Pancreas (tissue), 10 donors: Measurements from ENCODE around the gene SDK1. TPM values are rescaled to one million over a fixed set of nuclear protein-coding genes. Genes with fewer than 3 reads are reported as not detected.
A peak's percentile ranks its signal among the peaks of the same experiment; 100 is the strongest.

Source experiments
- ATAC-seq, 4 donors: fragments of 200-7000 bp; cut with Tn5 transposase; one replicate each; pipeline versions ENCODE4 v1.8.0 to v1.9.1; 2020; ENCODE audit warnings: mild to moderate bottlenecking in 4 of 4, moderate library complexity in 4 of 4
- DNase-seq, 6 donors: peaks; one replicate each; pipeline ENCODE4 v3.0.0-alpha.2; 2020
- FAIRE-seq: peaks from 2 replicates; lab custom pipeline; 2012; peaks lifted over from hg19 to GRCh38; lab: Jason Lieb, UNC
- H3K27ac ChIP-seq, 4 donors: fragments of 200-600 bp; sonication (generic); 1 replicate in 3 of 4; 2 replicates in 1 of 4; pipeline versions ENCODE4 v1.5.0 to v1.8.0; 2020
- H3K27me3 ChIP-seq, 4 donors: fragments of 200-600 bp; one replicate each; pipeline ENCODE4 v1.8.0; 2021
- H3K36me3 ChIP-seq, 3 donors: fragments of 200-600 bp; sonication (generic) in 1 of 3; one replicate each; pipeline versions ENCODE4 v1.5.0 to v1.8.0; 2020 to 2021
- H3K4me1 ChIP-seq, 3 donors: fragments of 200-600 bp; one replicate each; pipeline ENCODE4 v1.8.0; 2021
- H3K4me3 ChIP-seq, 4 donors: fragments of 200-600 bp; sonication (generic) in 2 of 4; one replicate each; pipeline versions ENCODE4 v1.5.0 to v1.8.0; 2020 to 2021
- H3K9me3 ChIP-seq, 4 donors: fragments of 200-600 bp; one replicate each; pipeline ENCODE4 v1.8.0; 2021
- WGBS, 2 donors: extraction: QIAGEN DNeasy Blood & Tissue Kit; methylation state at CpG; one replicate each; pipeline ENCODE4 v1.1.7; 2013; 5-methylcytosine and 5-hydroxymethylcytosine counted together
- intact Hi-C, 3 donors: fragments of 100-400 bp; cut with DNase I; formaldehyde crosslinking; loops; one replicate each; pipeline versions ENCODE4 v1.11.1 to v1.14.2; 2022
- polyA plus RNA-seq, 2 donors: library from polyadenylated mRNA; stranded (reverse); fragments of 200-250 nt; gene quantifications; one replicate each; pipeline ENCODE4 v1.2.3, GENCODE V29; 2013
- total RNA-seq, 6 donors: library from RNA; stranded (reverse); fragmentation: NEBNext Ultra II Directional in 4 of 6; extraction: Animal tissue kit (Norgen Biotek cat#: 25700) in 4 of 6; gene quantifications; one replicate each; pipeline versions ENCODE4 v1.2.1 to v1.2.4, GENCODE V29; 2021 to 2023
- TF ChIP-seq, protein P1 (sequence below), 4 donors: fragments of 200-600 bp; sonication (generic) in 3 of 4; IDR thresholded peaks; one replicate each; pipeline versions ENCODE4 v1.5.0 to v1.8.0; 2021; ENCODE audit warnings: antibody characterized with exemption in 4 of 4
- donor health status: healthy with polysubstance abuse.
- donor health status: DM: no; HTN: no; CAD: no; lungs with moderate emphysema.
- donor health status: DM: no; HTN: no; CAD: no.
- donor health status: control.
- donor health status: control.
- donor health status: Bipolar disorder and iron deficiency.
- donor health status: DM: yes; HTN: yes; CAD: no.
- donor health status: DM: no; HTN: no; CAD: no.
- donor health status: DM: no; HTN: no; CAD: no.
- donor health status: DM: yes; HTN: yes; CAD: no.

Gene SDK1
- total and polyA plus RNA-seq, 8 donors: 10.8 to 30.8 (median 19.8) TPM

- ATAC-seq (no peak), FAIRE-seq (no peak), DNase-seq (no peak)
- H3K4me3 ChIP-seq: no peak overlapping the region
- 91 to 94% methylated on average over 4 of the region's 4 CpGs for WGBS, 2 donors
- TF ChIP-seq, protein P1, sequence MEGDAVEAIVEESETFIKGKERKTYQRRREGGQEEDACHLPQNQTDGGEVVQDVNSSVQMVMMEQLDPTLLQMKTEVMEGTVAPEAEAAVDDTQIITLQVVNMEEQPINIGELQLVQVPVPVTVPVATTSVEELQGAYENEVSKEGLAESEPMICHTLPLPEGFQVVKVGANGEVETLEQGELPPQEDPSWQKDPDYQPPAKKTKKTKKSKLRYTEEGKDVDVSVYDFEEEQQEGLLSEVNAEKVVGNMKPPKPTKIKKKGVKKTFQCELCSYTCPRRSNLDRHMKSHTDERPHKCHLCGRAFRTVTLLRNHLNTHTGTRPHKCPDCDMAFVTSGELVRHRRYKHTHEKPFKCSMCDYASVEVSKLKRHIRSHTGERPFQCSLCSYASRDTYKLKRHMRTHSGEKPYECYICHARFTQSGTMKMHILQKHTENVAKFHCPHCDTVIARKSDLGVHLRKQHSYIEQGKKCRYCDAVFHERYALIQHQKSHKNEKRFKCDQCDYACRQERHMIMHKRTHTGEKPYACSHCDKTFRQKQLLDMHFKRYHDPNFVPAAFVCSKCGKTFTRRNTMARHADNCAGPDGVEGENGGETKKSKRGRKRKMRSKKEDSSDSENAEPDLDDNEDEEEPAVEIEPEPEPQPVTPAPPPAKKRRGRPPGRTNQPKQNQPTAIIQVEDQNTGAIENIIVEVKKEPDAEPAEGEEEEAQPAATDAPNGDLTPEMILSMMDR (IDR thresholded peaks at IDR 0.05): no peak
- intact Hi-C loops: no loop called here
- no peaks in the 10 kb centered on the region for H3K9me3 ChIP-seq
- no peaks in the 10 kb centered on the region for H3K36me3 ChIP-seq
- peaks cover 6 to 12% (median 9%) of the 10 kb centered on the region in 3 donors for H3K4me1 ChIP-seq
- H3K27ac ChIP-seq: no peak overlapping the region
- no peaks in the 10 kb centered on the region for H3K27me3 ChIP-seq
Observed at GRCh38 chr7:4184653-4185052, 883.6 kb downstream of the SDK1 start.

DNA sequence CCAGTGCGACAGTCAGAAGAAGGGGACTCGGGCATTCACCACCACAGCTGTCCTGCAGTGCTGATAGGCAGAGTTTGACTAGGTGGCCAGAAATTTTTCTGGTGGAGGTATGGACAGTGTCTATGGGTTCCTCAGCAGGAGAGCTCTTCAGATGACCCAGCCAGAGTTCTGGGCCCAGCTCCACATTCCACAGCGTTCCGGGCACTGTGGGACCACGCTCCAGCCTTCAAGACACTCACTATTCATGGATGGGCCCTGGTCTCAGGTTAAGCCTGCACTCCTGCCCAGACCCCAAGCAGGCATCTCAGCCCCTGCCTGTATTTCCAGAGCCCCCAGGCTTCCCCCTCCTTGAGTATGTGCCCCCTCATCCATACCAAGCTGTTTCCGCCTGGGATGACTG is 884.1 kb downstream of the SDK1 start:
- intact Hi-C loops: no loop called here
- peaks cover 6 to 15% (median 11%) of the 10 kb centered on the region in 3 donors for H3K4me1 ChIP-seq
- FAIRE-seq (no peak), ATAC-seq (no peak), DNase-seq (no peak)
- WGBS, 2 donors: 92 to 98% methylated on average over 6 of the region's 6 CpGs
- H3K36me3 ChIP-seq: no peaks in the 10 kb centered on the region
- H3K27me3 ChIP-seq: no peaks in the 10 kb centered on the region
- no peak overlapping the region for H3K4me3 ChIP-seq
- H3K9me3 ChIP-seq: no peaks in the 10 kb centered on the region
- H3K27ac ChIP-seq: no peak overlapping the region
- TF ChIP-seq, protein P1 (IDR thresholded peaks at IDR 0.05): no peak

DNA sequence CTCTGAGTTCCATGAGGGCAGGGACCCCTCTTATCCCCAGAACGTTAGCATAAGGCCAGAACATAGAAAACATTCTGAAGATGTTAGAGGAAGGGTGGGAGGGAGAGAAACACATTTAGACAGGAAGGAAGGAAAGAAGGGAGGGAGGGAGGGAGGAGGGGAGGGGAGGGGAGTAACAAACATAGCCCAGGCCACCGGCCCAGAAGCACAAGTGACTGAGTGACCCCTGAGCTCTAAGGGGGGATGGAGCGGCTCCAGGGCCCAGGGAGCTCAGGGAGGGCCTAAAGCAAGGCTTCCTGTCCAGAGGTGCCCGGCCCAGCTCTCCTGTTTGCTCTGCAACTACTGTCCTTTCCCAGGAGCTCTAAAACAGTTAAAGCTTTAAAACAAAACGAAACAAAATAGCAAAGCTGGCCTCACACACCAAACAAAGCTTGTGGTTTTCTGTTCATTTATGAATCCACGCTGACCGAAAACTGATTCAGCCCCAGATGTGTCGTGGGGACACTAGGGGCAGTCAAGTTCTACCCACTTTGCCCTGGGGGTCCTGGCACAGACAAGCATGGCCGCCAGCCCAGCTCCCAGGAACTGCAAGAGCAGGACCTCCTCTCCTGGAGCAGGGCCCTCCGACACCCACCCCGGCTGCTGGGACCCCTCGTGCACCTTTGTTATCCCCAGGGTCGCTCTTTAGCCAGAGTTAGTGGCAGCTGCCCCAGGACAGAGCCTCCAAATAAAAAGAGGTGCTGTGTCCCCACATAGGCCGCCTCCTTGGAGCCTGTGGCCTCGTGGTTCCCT is 884.9 kb downstream of the SDK1 start:
- 88 to 90% methylated on average over 15 of the region's 15 CpGs for WGBS, 2 donors
- Histone ChIP-seq H3K27me3 (no peaks in the 10 kb centered on the region), H3K4me3 (no peak overlapping the region), H3K27ac (no peak overlapping the region), H3K9me3 (no peaks in the 10 kb centered on the region), H3K36me3 (no peaks in the 10 kb centered on the region), H3K4me1 (peaks cover 6 to 15% (median 11%) of the 10 kb centered on the region in 3 donors)
- intact Hi-C loops: no loop called here
- no peak for DNase-seq
- no peak for FAIRE-seq
- no peak for ATAC-seq
- TF ChIP-seq, protein P1 (IDR thresholded peaks at IDR 0.05): no peak

DNA sequence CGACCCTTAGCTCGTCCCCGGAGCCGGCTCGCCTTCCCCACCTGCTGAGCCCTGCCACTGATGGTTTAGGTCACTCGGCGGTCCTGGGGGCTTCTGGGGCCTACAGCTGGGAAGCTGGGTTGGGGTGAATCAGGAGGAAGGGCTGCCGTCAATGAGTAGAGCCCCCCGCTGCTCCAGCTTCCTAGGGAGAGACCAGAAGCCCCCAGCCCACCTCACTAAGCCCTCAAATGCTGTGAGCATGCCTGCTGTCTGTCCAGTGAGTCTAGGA is 885.4 kb downstream of the SDK1 start:
- 95 to 96% methylated on average over 7 to 9 of the region's 9 CpGs for WGBS, 2 donors
- no peaks in the 10 kb centered on the region for H3K27me3 ChIP-seq
- H3K9me3 ChIP-seq: no peaks in the 10 kb centered on the region
- DNase-seq: no peak
- ATAC-seq: no peak
- H3K36me3 ChIP-seq: no peaks in the 10 kb centered on the region
- H3K4me3 ChIP-seq: no peak overlapping the region
- intact Hi-C loops: no loop called here
- no peak for FAIRE-seq
- H3K27ac ChIP-seq: no peak overlapping the region
- H3K4me1 ChIP-seq: peaks cover 6 to 15% (median 11%) of the 10 kb centered on the region in 3 donors
- TF ChIP-seq, protein P1 (IDR thresholded peaks at IDR 0.05): no peak

DNA sequence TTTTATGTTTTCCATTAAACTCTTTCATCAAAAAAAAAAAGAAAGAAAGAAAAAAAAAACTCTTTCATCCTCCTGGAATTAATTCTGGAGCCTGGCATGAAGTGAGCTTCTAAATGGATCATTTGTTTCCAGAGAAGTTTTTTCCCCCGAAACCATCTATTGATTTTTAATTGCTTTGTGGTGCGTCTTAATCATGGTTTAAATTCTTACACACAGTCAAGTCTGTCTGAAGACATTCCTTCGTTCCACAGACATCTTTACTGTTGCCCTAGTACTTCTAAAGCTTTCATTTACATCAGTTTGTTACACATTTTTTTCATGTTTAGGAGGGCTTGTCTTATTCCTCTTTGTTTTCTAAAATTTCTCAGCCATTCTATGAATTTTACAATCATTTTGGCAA is 887.6 kb downstream of the SDK1 start:
- Histone ChIP-seq H3K4me3 (peak overlapping the region in 1 of 4 donors; percentile 2), H3K27ac (peak overlapping the region in 1 of 4 donors; percentile 58), H3K4me1 (peaks cover 6 to 15% (median 11%) of the 10 kb centered on the region in 3 donors), H3K9me3 (no peaks in the 10 kb centered on the region), H3K27me3 (no peaks in the 10 kb centered on the region), H3K36me3 (no peaks in the 10 kb centered on the region)
- DNase-seq (no peak), FAIRE-seq (no peak), ATAC-seq (no peak)
- 26 to 37% methylated on average over 3 of the region's 3 CpGs for WGBS, 2 donors
- TF ChIP-seq, protein P1 (IDR thresholded peaks at IDR 0.05): no peak
- intact Hi-C loops: no loop called here
